Suprapubic skin (tissue), 4 donors: ENCODE measurements around the gene SUFU. TPM values are rescaled to one million over a fixed set of nuclear protein-coding genes. Genes with fewer than 3 reads are reported as not detected.

Experiments
- DNase-seq, 2 donors: peaks; one replicate each; pipeline ENCODE4 v3.0.0-alpha.2; 2019; ENCODE audit warnings: low spot score in 2 of 2
- H3K27ac ChIP-seq: fragments of 200-600 bp; sonication (generic); one replicate; pipeline ENCODE4 v1.5.1; 2019
- H3K27me3 ChIP-seq: fragments of 200-600 bp; sonication (generic); one replicate; pipeline ENCODE4 v1.5.1; 2019
- H3K36me3 ChIP-seq: fragments of 200-600 bp; sonication (generic); one replicate; pipeline ENCODE4 v1.5.1; 2019
- H3K4me1 ChIP-seq: fragments of 200-600 bp; sonication (generic); one replicate; pipeline ENCODE4 v1.5.1; 2019
- H3K4me3 ChIP-seq: fragments of 200-600 bp; sonication (generic); one replicate; pipeline ENCODE4 v1.5.1; 2019; ENCODE audit warnings: mild to moderate bottlenecking
- H3K9me3 ChIP-seq: fragments of 200-600 bp; sonication (generic); one replicate; pipeline ENCODE4 v1.5.1; 2019
- CTCF ChIP-seq, 2 donors: fragments of 200-600 bp in 1 of 2; fragments of 450-650 bp in 1 of 2; sonication (generic) in 1 of 2; IDR thresholded peaks; one replicate each; pipeline ENCODE4 v1.5.1; 2016 to 2019; ENCODE audit warnings: antibody characterized with exemption in 2 of 2, mild to moderate bottlenecking in 1 of 2, moderate library complexity in 1 of 2
- EP300 ChIP-seq: sonication (generic); formaldehyde crosslinking; IDR thresholded peaks from one replicate; pipeline ENCODE4 v1.6.1; 2017; ENCODE audit warnings: antibody characterized with exemption
- POLR2A ChIP-seq, 2 donors: fragments of 450-650 bp; IDR thresholded peaks; one replicate each; pipeline ENCODE4 v1.6.1; 2017; ENCODE audit warnings: antibody characterized with exemption in 2 of 2, mild to moderate bottlenecking in 2 of 2, moderate library complexity in 2 of 2
- POLR2AphosphoS5 ChIP-seq, 3 donors: sonication (generic); formaldehyde crosslinking; IDR thresholded peaks; one replicate each; pipeline ENCODE4 v1.6.1; 2017; ENCODE audit warnings: antibody characterized with exemption in 3 of 3
- WGBS: methylation state at CpG from one replicate; pipeline ENCODE4 v1.1.5; 2018; 5-methylcytosine and 5-hydroxymethylcytosine counted together
- total RNA-seq, 4 donors: library from RNA; depleted of rRNA; stranded (reverse); fragments of >200 nt; gene quantifications; one replicate each; pipeline ENCODE4 v1.1.0, GENCODE V29; 2016

Gene SUFU
- total RNA-seq, 4 donors from 2014 or later, result 15.3 to 22.7 (median 18.9) TPM

- Histone ChIP-seq H3K9me3 (no peaks in the 10 kb centered on the region), H3K27me3 (no peaks in the 10 kb centered on the region), H3K4me3 (no peak overlapping the region), H3K4me1 (no peaks in the 10 kb centered on the region), H3K36me3 (peaks cover 6% of the 10 kb centered on the region), H3K27ac (no peak overlapping the region)
- WGBS, result 86% methylated on average over 26 of the region's 27 CpGs
- no peak for TF ChIP-seq EP300
- TF ChIP-seq POLR2AphosphoS5 (IDR thresholded peaks at IDR 0.05), result no peak
- TF ChIP-seq POLR2A (IDR thresholded peaks at IDR 0.05), result no peak
- DNase-seq, result no peak
These were observed 30.1 kb upstream of the SUFU start for GRCh38 chr10:102473445-102474331.

GRCh38 chr10:102475451-102476040, 28.2 kb upstream of the SUFU start:
- TF ChIP-seq EP300 (no peak), POLR2AphosphoS5 (IDR thresholded peaks at IDR 0.05) (no peak), CTCF (IDR thresholded peaks at IDR 0.05) (no peak), POLR2A (IDR thresholded peaks at IDR 0.05) (no peak)
- Histone ChIP-seq H3K27me3 (no peaks in the 10 kb centered on the region), H3K9me3 (no peaks in the 10 kb centered on the region), H3K27ac (no peak overlapping the region), H3K36me3 (peaks cover 21% of the 10 kb centered on the region), H3K4me1 (no peaks in the 10 kb centered on the region), H3K4me3 (no peak overlapping the region)
- WGBS, result 87% methylated on average over 9 of the region's 9 CpGs
- no peak for DNase-seq

- no peaks in the 10 kb centered on the region for H3K27me3 ChIP-seq
- H3K9me3 ChIP-seq, result no peaks in the 10 kb centered on the region
- H3K4me1 ChIP-seq, result no peaks in the 10 kb centered on the region
- H3K36me3 ChIP-seq, result peaks cover 26% of the 10 kb centered on the region
- no peak overlapping the region for H3K27ac ChIP-seq
- no peak for DNase-seq
- TF ChIP-seq POLR2A (IDR thresholded peaks at IDR 0.05), result no peak
- TF ChIP-seq POLR2AphosphoS5 (IDR thresholded peaks at IDR 0.05), result no peak
- no peak for TF ChIP-seq CTCF (IDR thresholded peaks at IDR 0.05)
- TF ChIP-seq EP300, result no peak
- 67% methylated on average over 4 of the region's 9 CpGs for WGBS
- H3K4me3 ChIP-seq, result no peak overlapping the region
These were observed 27.2 kb upstream of the SUFU start for GRCh38 chr10:102476466-102477141.

GRCh38 chr10:102479651-102480050, 24.1 kb upstream of the SUFU start:
- no peak for DNase-seq
- TF ChIP-seq CTCF (IDR thresholded peaks at IDR 0.05) (no peak), POLR2AphosphoS5 (IDR thresholded peaks at IDR 0.05) (no peak), POLR2A (IDR thresholded peaks at IDR 0.05) (no peak), EP300 (no peak)
- H3K27me3 ChIP-seq, result no peaks in the 10 kb centered on the region
- no peaks in the 10 kb centered on the region for H3K4me1 ChIP-seq
- no peak overlapping the region for H3K4me3 ChIP-seq
- H3K9me3 ChIP-seq, result no peaks in the 10 kb centered on the region
- no peak overlapping the region for H3K27ac ChIP-seq
- peaks cover 56% of the 10 kb centered on the region for H3K36me3 ChIP-seq

GRCh38 chr10:102480396-102480795, 23.4 kb upstream of the SUFU start:
- no peaks in the 10 kb centered on the region for H3K4me1 ChIP-seq
- H3K27ac ChIP-seq, result no peak overlapping the region
- no peak for DNase-seq
- no peak for TF ChIP-seq POLR2A (IDR thresholded peaks at IDR 0.05)
- TF ChIP-seq POLR2AphosphoS5 (IDR thresholded peaks at IDR 0.05), result no peak
- TF ChIP-seq CTCF (IDR thresholded peaks at IDR 0.05), result no peak
- TF ChIP-seq EP300, result no peak
- H3K27me3 ChIP-seq, result no peaks in the 10 kb centered on the region
- H3K9me3 ChIP-seq, result no peaks in the 10 kb centered on the region
- peaks cover 64% of the 10 kb centered on the region for H3K36me3 ChIP-seq
- H3K4me3 ChIP-seq, result no peak overlapping the region
- 95% methylated on average over 6 of the region's 9 CpGs for WGBS
